GM12865 (cell line): ENCODE measurements around the gene GNPDA1.

ENCODE experiments used
- DNase-seq: peaks from one replicate; pipeline ENCODE4 v3.0.0; 2010; ENCODE audit warnings: low read depth
- H3K4me3 ChIP-seq: 2 replicates; pipeline ENCODE4 v1.5.1; 2011; ENCODE audit warnings: mild to moderate bottlenecking, low read depth, low read length, control low read depth
- CTCF ChIP-seq: IDR thresholded peaks from 2 replicates; pipeline ENCODE4 v1.5.1; 2011; ENCODE audit warnings: low read length, control low read depth, low read depth, inconsistent platforms; ENCODE audit not compliant: insufficient read depth; ENCODE audit errors: missing control alignments

GNPDA1 gene

GRCh38 chr5:141989720-141990119 lies 23.1 kb downstream of the GNPDA1 start:
- no peak overlapping the region for H3K4me3 ChIP-seq
- TF ChIP-seq CTCF, result no peak
- DNase-seq, result no peak

GRCh38 chr5:141986072-141986471 lies 26.8 kb downstream of the GNPDA1 start:
- DNase-seq, result no peak
- no peak for TF ChIP-seq CTCF
- no peak overlapping the region for H3K4me3 ChIP-seq

- DNase-seq, result no peak
- no peak for TF ChIP-seq CTCF
- no peak overlapping the region for H3K4me3 ChIP-seq
Observed at GRCh38 chr5:141982626-141983025, 30.2 kb downstream of the GNPDA1 start.

- no peak overlapping the region for H3K4me3 ChIP-seq
- DNase-seq, result no peak
- TF ChIP-seq CTCF, result no peak
Observed at GRCh38 chr5:141978389-141978788, 34.4 kb downstream of the GNPDA1 start.

GRCh38 chr5:141976176-141976575 lies 36.7 kb downstream of the GNPDA1 start:
- no peak for TF ChIP-seq CTCF

GRCh38 chr5:141973871-141974595 lies 38.8 kb downstream of the GNPDA1 start:
- DNase-seq, result no peak
- TF ChIP-seq CTCF, result no peak
- no peak overlapping the region for H3K4me3 ChIP-seq

More at GRCh38 chr5:141976176-141976575, 36.7 kb downstream of the GNPDA1 start:
- no peak overlapping the region for H3K4me3 ChIP-seq
- DNase-seq, result no peak
